Breast epithelium (tissue), 3 donors: ENCODE data around the gene PFKFB3.

Source experiments
- CTCF ChIP-seq, 3 donors: fragments of 450-650 bp; IDR thresholded peaks; one replicate each; pipeline ENCODE4 v1.5.1; 2016 to 2017; ENCODE audit warnings: antibody characterized with exemption in 3 of 3, mild to moderate bottlenecking in 3 of 3, moderate library complexity in 3 of 3
- POLR2A ChIP-seq: fragments of 450-650 bp; IDR thresholded peaks from one replicate; pipeline ENCODE4 v1.6.1; 2016; ENCODE audit warnings: antibody characterized with exemption, mild to moderate bottlenecking, moderate library complexity

- TF ChIP-seq CTCF (IDR thresholded peaks at IDR 0.05) = no peak
- no peak for TF ChIP-seq POLR2A
These were observed 27.6 kb downstream of the PFKFB3 start for GRCh38 chr10:6230315-6230714.
